NCI-H2107 treated with DMSO at 0.1 percent for 48 hours (cell line): ENCODE results near the gene CPT1B.
"Not testable (repeated sequence)": the region's sequence is repeated elsewhere in the genome, so short reads cannot be mapped to it uniquely, and the experiment has no call there.

Experiments
- DNase-seq: peaks from one replicate; lab custom pipeline; 2025; ENCODE audit not compliant: unreplicated experiment; lab: John Stamatoyannopoulos, UW

CPT1B gene

GRCh38 chr22:50577987-50578775 is at the start of gene CPT1B:
Gene CPT1B, minus strand, starts transcription at chr22:50578427. Its CDS starts 512 bp downstream, at chr22:50577915.
- no peak for DNase-seq

DNA sequence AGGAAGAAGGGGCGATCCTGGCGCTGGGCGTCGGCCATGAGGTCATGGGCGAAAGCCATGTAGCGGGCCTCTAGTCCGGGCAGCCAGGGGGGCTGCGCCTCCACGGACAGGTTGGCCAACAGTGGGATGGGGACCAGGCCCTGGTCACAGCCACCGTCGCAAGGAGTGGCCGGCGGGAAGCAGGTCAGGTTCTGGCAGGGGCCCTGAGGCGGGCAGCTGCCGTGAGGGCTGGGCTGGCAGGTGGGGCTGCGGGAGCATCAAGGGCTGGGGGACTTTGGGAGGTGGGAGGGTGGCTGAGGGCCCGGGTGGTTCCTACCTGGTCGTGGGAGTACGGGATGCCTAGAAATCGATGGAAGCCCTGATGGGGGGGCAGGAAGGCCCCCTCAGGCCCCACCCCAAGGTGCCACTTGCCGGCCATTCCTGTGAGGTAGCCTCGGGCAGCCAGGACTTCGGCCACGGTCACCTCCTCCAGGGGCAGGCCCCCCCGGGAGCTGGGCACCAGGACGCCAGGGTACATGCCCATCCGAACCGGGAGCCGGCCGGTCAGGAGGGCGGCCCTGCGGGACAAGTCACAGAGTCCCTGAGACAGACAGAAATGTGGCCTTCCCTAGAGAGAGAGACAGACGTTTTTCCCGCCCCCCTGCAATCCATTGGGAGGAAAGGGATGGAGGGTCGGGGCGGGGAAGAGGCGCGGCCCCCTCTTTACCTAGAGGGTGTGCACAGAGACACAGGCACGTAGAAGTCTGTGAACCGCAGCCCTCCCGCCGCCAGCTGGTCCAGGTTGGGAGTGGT is 48.8 kb upstream of the CPT1B start:
- DNase-seq: no peak

GRCh38 chr22:50626314-50626849 is 48.2 kb upstream of the CPT1B start:
- DNase-seq: no peak

DNA sequence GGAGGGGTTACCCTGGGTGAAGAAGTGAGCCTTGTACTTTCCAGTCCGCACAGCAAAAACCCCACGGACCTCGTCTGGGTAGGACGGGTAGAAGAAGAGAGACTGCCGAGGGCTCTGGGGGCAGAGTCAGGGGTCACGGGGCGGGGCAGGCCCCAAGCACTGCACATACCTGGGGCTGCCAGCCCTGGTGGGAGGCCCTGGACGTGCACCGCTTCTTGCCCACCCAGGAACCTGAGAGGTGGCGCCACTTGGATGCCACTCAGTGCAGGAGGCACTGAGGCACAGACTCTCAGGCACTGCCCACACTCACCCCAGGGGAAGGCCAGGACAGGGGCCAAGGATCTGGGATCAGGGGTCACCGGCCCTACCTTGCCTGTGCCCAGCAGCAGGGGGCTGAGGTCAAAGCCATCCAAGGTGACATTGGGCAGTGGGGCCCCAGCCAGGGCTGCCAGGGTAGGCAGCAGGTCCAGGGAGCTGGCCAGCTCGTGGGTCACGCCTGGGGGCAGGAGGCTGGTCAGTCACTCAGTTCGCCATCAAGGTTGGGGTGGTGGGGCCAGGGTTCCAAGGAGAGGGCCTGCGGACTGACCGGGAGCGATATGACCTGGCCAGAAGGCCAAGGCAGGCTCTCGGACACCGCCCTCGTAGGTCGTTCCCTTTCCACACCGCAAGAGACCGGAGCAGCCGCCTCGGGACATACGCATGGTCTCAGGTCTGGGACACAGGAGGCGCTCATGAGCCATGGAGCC is 47.5 kb upstream of the CPT1B start:
- no peak for DNase-seq

DNA sequence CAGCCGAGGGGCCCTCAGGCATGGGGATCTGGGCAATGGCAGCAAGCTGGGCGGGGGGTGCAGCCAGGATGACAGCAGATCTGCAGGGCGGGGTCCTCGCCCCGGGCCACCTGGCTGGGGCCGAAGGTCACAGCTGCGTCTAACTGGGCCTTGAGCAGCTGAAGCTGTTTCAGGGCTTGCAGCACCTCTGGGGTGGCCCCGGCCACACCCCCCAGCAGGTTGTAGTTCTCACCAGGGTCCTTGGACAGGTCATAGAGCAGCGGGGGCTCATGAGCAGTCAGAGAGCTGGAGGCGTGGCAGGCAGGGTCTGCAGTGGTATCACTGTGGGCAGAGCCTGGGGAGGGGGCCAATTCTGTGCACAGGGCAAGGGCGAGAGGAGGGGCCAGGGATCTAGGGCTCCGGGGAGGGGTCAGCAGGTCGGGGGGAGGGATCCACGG is 46.9 kb upstream of the CPT1B start:
- DNase-seq: no peak

GRCh38 chr22:50624347-50625130 is 46.3 kb upstream of the CPT1B start:
- no peak for DNase-seq

DNA sequence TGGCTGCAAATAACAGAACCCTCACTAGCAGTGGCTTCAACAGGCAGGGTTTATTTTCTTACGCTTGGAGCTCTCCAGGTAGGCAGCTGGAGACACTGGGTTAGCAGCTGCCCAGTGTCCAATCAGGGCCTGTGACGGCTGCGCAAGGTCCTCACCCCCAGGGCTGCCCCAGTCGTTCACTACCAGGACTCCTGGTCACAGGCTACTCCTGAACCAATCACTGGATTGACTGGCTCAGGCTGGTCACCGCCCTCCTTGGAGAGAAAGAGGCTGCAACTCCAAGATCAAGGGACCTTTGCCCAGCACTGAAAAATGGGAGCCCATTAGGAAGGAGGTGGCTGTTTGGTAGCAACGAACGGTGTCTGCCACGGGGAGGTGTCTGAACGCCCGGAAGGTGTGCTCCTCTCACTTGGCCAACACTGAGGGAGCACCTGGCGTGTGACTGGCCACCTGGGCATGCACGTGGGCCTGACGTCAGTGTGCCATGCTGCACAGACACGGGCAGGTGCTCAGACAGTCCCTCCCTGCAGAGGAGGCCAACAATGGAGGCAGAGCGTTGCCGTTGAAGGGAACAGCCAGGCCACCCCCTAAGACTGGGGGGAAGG is 44.6 kb upstream of the CPT1B start:
- DNase-seq: peak; percentile 70

DNA sequence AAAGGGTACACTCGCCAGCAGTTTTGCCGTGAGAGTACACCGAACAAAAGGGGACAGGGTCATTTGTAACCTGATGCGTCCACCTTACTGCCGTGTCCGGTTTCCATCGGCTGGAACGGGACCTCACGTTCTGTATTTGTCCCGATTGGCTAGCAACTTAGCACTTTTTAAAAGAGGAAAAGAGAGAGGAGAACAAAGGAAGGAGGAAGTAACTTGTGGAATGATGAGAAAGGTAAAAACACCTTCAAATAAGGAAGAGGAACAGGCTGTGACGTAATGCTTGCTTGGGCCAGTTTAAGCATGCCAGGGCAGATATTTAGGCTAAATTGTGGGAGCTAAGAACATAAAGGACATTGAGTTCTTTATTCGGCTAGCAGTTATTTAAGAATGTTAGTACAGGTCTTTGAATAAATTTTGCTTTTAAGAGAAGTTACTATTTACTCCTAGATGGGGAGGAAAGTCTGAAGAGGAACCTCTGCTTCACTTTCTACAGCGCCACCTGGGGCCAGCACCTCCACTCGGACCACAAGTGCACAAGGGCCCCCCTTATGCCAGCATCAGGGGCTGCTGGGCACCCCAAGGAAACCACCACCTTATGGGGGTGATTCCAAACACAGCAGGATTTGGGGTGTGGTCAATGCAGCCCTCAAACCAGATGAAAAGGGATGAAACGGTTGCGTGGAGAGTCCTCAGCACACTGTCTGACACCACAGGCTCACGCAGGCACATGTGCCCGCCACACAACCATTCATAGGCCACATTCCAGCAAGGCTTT is 43.9 kb upstream of the CPT1B start:
- DNase-seq: no peak

DNA sequence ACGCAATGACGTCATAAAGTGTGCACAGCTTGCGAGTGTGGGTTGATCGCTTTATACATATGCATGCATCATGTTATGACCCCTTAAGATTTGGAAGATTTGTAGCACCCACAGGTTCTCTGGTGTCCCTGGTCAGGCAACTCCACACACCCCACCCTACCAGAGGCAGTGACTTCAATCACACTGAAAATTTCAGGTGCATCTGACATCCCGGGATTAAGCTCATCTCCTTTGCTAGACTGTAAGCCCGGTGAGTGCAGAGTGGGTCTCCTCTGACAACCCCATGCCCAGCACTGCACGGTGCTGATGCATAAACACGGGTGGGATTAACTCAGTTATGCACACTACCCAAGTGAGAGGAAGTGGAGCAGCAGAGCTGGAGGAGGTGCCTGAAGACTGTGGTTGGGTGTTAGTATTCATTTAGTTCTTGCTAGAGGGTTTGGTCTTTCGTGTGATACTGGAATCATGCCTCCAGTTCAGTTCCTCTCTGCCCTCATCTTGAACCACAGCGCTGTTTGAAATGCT is 43.2 kb upstream of the CPT1B start:
- no peak for DNase-seq

DNA sequence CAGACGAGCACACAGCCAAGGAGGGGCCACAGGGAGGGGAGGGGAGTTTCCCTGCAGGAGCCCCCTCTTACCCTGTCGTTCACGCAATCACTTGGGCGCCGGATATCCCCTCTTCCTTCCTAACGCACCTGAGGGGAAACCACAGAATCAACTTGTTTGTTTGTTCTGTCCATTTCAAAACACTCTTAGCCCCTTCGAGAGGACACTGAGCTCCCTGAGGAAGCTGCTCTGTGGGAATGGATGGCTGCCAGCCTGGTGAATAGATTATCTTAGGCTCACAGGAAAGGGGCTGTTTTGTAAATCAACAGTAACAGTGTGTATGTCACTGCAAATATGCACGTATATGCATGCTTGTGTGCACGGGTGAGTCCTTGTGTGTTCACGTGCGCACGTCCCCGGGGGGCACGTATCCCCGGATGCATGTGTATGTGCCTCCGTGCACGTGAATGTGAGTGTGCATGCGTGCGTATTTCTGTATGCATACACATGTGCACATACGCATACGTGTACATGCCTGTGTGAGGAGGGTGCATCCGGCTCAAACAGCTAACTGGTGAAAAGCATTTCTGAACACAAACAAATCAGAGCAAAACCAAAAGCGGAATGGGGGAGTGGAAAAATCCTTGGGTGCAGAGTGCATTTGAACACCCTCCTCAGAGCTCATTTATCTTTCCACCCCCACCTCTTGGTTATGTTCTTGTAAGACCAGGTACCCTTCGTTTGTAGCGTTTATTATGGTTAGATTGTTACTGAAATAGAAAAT is 42.5 kb upstream of the CPT1B start:
- DNase-seq: peak; percentile 46

DNA sequence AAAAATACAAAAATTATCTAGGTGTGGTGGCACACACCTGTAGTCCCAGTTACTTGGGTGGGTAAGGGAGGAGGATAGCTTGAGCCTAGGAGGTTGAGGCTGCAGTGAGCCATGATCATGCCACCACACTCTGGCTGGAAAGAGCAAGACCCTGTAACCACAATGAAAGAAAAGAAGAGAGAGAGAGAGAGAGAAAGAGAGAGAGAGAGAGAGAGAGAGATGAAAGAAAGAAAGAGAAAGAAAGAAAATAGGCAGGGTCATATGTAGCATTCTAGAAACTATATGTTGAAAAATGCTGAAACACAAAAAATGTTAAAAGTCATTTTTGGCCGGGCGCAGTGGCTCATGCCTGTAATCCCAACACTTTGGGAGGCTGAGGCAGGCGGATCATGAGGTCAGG is 36.1 kb upstream of the CPT1B start:
- DNase-seq: not testable (repeated sequence)

- peak; percentile 35 for DNase-seq
Measured at GRCh38 chr22:50613291-50613981, 35.2 kb upstream of the CPT1B start.

DNA sequence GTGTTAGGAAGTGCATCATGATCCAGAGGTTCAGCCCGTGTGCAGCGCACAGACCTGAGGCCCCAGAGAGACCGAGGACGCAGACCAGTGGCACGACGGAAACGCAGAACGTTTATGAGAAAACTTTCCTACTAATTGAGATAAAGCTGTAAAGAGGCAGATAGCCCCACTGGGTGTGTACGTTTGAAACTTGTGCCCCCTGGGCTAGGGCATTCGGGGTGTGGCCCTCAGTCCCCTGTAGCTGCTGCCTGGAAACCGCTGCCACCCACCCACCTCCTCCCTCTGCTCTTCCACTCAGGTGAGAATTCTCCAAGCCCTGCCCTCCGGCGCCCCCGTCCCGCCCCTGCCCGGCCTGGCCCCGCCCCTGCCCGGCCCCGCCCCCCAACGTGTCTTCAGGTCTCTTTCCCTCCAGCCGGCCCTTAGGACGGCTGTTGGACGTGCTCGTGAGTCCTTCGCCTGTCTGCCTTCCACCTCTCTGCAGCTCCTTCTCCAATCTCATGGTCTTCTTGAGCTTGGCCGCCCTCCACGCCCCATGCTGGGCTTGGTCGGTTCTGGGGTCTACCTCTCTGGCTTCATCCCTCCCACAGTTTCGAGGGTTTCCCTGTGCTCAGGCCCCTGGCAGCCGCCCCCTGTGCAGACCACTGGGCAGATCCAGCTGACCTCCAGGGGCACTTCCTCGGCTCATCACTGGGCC is 34.4 kb upstream of the CPT1B start:
- no peak for DNase-seq

DNA sequence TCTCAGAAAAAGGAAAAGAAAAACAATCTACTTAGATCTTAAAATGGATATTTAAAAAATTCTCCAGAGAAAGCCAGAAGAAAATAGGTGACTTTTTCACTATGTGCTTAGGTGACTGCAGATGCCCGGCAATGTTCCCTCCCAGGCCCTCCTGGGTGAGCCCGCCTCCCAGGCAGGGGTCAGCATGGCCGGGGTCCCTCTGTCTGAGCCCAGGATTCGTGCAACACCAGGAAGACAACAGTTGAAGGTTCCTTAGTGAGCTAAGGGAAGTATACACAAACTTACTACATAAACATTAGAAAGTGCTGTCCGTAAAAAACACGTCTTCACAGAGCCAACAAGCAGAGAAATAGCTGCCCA is 33.9 kb upstream of the CPT1B start:
- no peak for DNase-seq

GRCh38 chr22:50611341-50612060 is 33.3 kb upstream of the CPT1B start:
- no peak for DNase-seq

GRCh38 chr22:50610581-50610980 is 32.4 kb upstream of the CPT1B start:
- no peak for DNase-seq

DNA sequence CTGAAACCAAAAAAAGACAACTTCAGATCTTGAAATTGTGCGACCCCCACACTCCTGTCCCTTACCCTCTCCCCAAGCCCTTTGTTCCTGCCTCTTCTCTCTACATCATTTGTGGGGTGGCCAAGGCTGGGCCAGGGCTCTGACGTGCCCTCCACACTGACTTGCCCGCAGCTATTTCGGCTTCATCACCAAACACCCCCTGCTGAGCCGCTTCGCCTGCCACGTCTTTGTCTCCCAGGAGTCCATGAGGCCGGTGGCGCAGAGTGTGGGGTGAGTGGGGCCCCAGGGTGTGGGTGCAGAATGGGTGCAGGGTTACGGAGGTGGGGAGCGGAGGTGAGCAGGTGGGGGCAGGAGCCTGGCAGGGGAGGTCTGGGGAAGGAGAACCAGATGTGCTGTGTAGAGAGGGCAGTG is 31.8 kb upstream of the CPT1B start:
- DNase-seq: no peak
